Measurements from ENCODE around the gene COQ6. TPM values are rescaled to one million over a fixed set of nuclear protein-coding genes. Genes with fewer than 3 reads are reported as not detected.
"Not testable (repeated sequence)": the region's sequence is repeated elsewhere in the genome, so short reads cannot be mapped to it uniquely, and the experiment has no call there.

COQ6 gene
- 10 to 100 TPM; 20.4 to 21.9 TPM for total RNA-seq

- DNase-seq (peak; percentile 91 to 96), ATAC-seq (replicated peaks in 1 of 2) (peak; percentile 96)
- Mint-ChIP-seq H3K27me3 (ENCODE audit: low read depth) (no peaks in the 10 kb centered on the region), H3K4me1 (ENCODE audit: low read depth) (peaks cover 11% of the 10 kb centered on the region), H3K36me3 (ENCODE audit: insufficient read depth in 2 of 2) (no peaks in the 10 kb centered on the region), H3K27ac (peak within 1 kb of the TSS; percentile 92), H3K9me3 (no peaks in the 10 kb centered on the region), H3K4me3 (peak within 1 kb of the TSS; percentile 95 to 98)
Observed at GRCh38 chr14:73949752-73950734, at the start of gene COQ6, which contains the start of gene FAM161B. TSS of gene COQ6 (plus strand) at chr14:73950302. CDS start at chr14:73950333, 31 bp downstream. TSS of gene FAM161B (minus strand) at chr14:73950094. CDS start at chr14:73950026, 68 bp downstream.

- no peaks in the 10 kb centered on the region for H3K9me3 Mint-ChIP-seq
- H3K27me3 Mint-ChIP-seq (ENCODE audit: low read depth) = no peaks in the 10 kb centered on the region
- H3K4me3 Mint-ChIP-seq = no peak overlapping the region
- H3K36me3 Mint-ChIP-seq (ENCODE audit: insufficient read depth in 2 of 2) = peaks cover 3 to 31% of the 10 kb centered on the region in 2 donors
- H3K27ac Mint-ChIP-seq = no peak overlapping the region
- DNase-seq = no peak
- ATAC-seq (replicated peaks in 1 of 2) = no peak
- H3K4me1 Mint-ChIP-seq (ENCODE audit: low read depth) = peaks cover 4% of the 10 kb centered on the region
Observed at GRCh38 chr14:73903028-73903427, 47.1 kb upstream of the COQ6 start.

DNA sequence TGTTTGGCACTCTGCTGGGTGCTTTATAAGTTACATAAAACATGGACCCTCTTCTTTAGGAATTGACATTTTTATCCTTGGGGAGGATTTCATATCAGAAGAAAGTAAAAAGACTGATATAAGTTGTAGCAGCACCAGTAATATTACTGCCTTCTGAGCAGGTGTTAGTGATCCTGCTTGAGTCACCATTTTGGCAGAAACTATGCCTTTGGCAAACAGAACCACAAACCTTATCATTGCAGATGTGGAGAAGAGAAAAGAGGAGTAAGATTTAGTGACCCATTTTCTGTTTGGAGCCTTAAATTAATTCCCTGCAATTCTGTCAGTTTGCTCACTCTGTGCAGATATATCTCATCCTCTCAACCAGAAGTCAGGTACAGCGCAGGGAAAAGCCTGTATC, 40.4 kb upstream of the COQ6 start:
- ATAC-seq (replicated peaks in 1 of 2) (no peak), DNase-seq (no peak)
- Mint-ChIP-seq H3K9me3 (no peaks in the 10 kb centered on the region), H3K27ac (peak overlapping the region; percentile 83), H3K36me3 (ENCODE audit: insufficient read depth in 2 of 2) (peaks cover 23 to 67% of the 10 kb centered on the region in 2 donors), H3K4me3 (no peak overlapping the region), H3K4me1 (ENCODE audit: low read depth) (no peaks in the 10 kb centered on the region), H3K27me3 (ENCODE audit: low read depth) (no peaks in the 10 kb centered on the region)

- ATAC-seq (replicated peaks in 1 of 2) = no peak
- DNase-seq = no peak
- H3K27me3 Mint-ChIP-seq (ENCODE audit: low read depth) = no peaks in the 10 kb centered on the region
- H3K4me1 Mint-ChIP-seq (ENCODE audit: low read depth) = no peaks in the 10 kb centered on the region
- no peak overlapping the region for H3K27ac Mint-ChIP-seq
- H3K9me3 Mint-ChIP-seq = no peaks in the 10 kb centered on the region
- no peak overlapping the region for H3K4me3 Mint-ChIP-seq
- H3K36me3 Mint-ChIP-seq (ENCODE audit: insufficient read depth in 2 of 2) = peaks cover 24 to 55% of the 10 kb centered on the region in 2 donors
Observed at GRCh38 chr14:73913256-73913655, 36.8 kb upstream of the COQ6 start.

GRCh38 chr14:73916324-73916723, 33.8 kb upstream of the COQ6 start:
- no peaks in the 10 kb centered on the region for H3K9me3 Mint-ChIP-seq
- no peaks in the 10 kb centered on the region for H3K27me3 Mint-ChIP-seq (ENCODE audit: low read depth)
- DNase-seq = no peak
- no peaks in the 10 kb centered on the region for H3K4me1 Mint-ChIP-seq (ENCODE audit: low read depth)
- no peak for ATAC-seq (replicated peaks in 1 of 2)
- peaks cover 13 to 34% of the 10 kb centered on the region in 2 donors for H3K36me3 Mint-ChIP-seq (ENCODE audit: insufficient read depth in 2 of 2)
- no peak overlapping the region for H3K27ac Mint-ChIP-seq
- no peak overlapping the region for H3K4me3 Mint-ChIP-seq

- not testable (repeated sequence) for H3K4me1 Mint-ChIP-seq (ENCODE audit: low read depth); H3K4me3 Mint-ChIP-seq; H3K27me3 Mint-ChIP-seq (ENCODE audit: low read depth); DNase-seq; H3K9me3 Mint-ChIP-seq; ATAC-seq (replicated peaks in 1 of 2); H3K27ac Mint-ChIP-seq
- H3K36me3 Mint-ChIP-seq (ENCODE audit: insufficient read depth in 2 of 2) = peaks cover 5 to 30% of the 10 kb centered on the region in 2 donors
Observed at GRCh38 chr14:73919457-73919856, 30.6 kb upstream of the COQ6 start.

DNA sequence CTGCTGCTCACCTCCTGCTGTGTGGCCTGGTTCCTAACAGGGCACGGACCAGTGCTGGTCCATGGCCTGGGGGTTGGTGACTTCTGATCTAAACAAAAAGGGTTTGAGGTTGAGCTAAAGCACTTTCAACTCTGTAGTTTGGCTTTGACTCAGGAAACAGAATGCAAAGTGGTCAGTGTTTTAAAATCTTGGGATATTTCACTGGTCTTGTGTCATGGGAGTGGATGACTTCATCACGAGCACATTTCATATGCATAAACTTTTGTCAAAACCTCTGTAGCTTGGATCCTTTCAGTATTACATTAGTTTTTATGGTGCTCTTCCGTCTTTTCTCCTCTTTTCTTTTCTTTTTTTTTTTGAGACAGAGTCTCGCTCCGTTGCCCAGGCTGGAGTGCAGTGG, 25.8 kb upstream of the COQ6 start:
- Mint-ChIP-seq H3K9me3 (no peaks in the 10 kb centered on the region), H3K27ac (peak overlapping the region; percentile 27), H3K4me3 (no peak overlapping the region), H3K4me1 (ENCODE audit: low read depth) (no peaks in the 10 kb centered on the region), H3K27me3 (ENCODE audit: low read depth) (no peaks in the 10 kb centered on the region), H3K36me3 (ENCODE audit: insufficient read depth in 2 of 2) (peaks cover 8 to 53% of the 10 kb centered on the region in 2 donors)
- ATAC-seq (replicated peaks in 1 of 2) = no peak
- no peak for DNase-seq

DNA sequence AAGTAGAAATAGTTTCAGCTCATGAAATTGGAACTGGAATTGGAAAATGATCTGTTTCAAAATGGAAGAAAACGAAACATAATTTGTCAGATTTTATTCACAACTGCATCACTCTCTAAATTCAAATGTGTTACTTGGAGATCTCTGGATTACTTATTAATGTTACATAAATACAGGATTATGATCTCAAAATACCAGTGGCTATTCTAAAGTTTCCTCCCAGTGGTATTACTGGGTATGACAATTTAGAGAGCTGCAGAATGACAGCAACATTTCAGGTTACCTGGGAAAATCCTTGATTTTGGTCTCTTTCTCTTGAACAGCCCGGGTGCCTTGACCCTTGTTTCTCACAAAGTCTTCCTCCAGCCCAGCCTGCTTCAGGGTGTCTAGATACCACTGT, 14.4 kb upstream of the COQ6 start:
- no peak for DNase-seq
- Mint-ChIP-seq H3K4me3 (no peak overlapping the region), H3K27ac (peak overlapping the region; percentile 37), H3K36me3 (ENCODE audit: insufficient read depth in 2 of 2) (peaks cover 0 to 13% of the 10 kb centered on the region in 2 donors), H3K9me3 (no peaks in the 10 kb centered on the region), H3K4me1 (ENCODE audit: low read depth) (no peaks in the 10 kb centered on the region), H3K27me3 (ENCODE audit: low read depth) (no peaks in the 10 kb centered on the region)
- ATAC-seq (replicated peaks in 1 of 2) = no peak

GRCh38 chr14:73936548-73936947, 13.6 kb upstream of the COQ6 start:
- Mint-ChIP-seq H3K36me3 (ENCODE audit: insufficient read depth in 2 of 2) (peaks cover 0 to 10% of the 10 kb centered on the region in 2 donors), H3K4me1 (ENCODE audit: low read depth) (no peaks in the 10 kb centered on the region), H3K4me3 (no peak overlapping the region), H3K9me3 (no peaks in the 10 kb centered on the region), H3K27me3 (ENCODE audit: low read depth) (no peaks in the 10 kb centered on the region), H3K27ac (peak overlapping the region; percentile 5)
- ATAC-seq (replicated peaks in 1 of 2) (no peak), DNase-seq (no peak)

DNA sequence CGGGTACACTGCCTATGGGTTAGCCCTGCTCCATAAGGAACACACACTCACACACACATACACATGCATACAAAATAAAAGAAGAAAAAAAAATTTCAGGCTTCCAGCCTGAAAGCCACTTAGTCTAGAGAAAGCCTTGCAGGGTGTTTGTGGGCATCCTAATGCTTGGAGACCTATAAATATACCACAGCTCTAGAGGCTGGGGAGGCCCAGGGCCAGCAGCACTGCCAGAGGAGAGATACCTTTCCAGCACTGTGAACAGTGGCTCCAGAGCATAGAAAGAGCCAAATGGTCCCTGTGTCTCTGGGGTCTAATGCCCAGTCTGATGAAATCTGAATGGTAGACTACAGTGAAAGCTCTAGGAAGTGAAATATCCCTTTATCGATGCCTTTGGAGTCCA, 13.1 kb upstream of the COQ6 start:
- ATAC-seq (replicated peaks in 1 of 2) (no peak), DNase-seq (no peak)
- Mint-ChIP-seq H3K4me3 (no peak overlapping the region), H3K4me1 (ENCODE audit: low read depth) (no peaks in the 10 kb centered on the region), H3K9me3 (no peaks in the 10 kb centered on the region), H3K36me3 (ENCODE audit: insufficient read depth in 2 of 2) (peaks cover 0 to 7% of the 10 kb centered on the region in 2 donors), H3K27me3 (ENCODE audit: low read depth) (no peaks in the 10 kb centered on the region), H3K27ac (peak overlapping the region; percentile 5)

DNA sequence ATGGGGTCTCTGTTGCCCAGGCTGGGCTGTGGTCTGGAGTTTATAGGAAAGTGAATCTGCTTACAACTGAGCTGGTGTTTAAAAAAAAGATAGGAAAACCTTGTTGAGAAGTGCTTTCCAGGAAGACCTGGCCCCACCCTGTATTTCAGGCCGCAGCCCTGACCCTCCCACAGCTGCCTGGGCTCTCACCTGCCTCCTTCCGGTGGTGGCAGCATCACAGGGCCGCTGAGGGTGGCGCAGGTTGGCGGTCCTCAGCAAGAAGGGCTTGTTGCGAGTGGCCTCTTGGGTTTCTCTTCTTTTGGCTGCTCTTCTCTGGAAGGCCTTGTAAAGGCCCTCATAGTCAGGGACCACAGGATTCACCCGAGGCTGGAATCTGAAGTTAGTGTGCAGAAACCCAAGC, 7.9 kb upstream of the COQ6 start:
- Mint-ChIP-seq H3K4me1 (ENCODE audit: low read depth) (no peaks in the 10 kb centered on the region), H3K36me3 (ENCODE audit: insufficient read depth in 2 of 2) (no peaks in the 10 kb centered on the region), H3K27ac (no peak overlapping the region), H3K9me3 (no peaks in the 10 kb centered on the region), H3K27me3 (ENCODE audit: low read depth) (no peaks in the 10 kb centered on the region), H3K4me3 (no peak overlapping the region)
- ATAC-seq (replicated peaks in 1 of 2) (no peak), DNase-seq (no peak)

- Mint-ChIP-seq H3K27ac (peak overlapping the region; percentile 1), H3K27me3 (ENCODE audit: low read depth) (no peaks in the 10 kb centered on the region), H3K36me3 (ENCODE audit: insufficient read depth in 2 of 2) (no peaks in the 10 kb centered on the region), H3K9me3 (no peaks in the 10 kb centered on the region), H3K4me3 (no peak overlapping the region), H3K4me1 (ENCODE audit: low read depth) (no peaks in the 10 kb centered on the region)
- DNase-seq (no peak), ATAC-seq (replicated peaks in 1 of 2) (no peak)
Observed at GRCh38 chr14:73943083-73943482, 7.0 kb upstream of the COQ6 start.

DNA sequence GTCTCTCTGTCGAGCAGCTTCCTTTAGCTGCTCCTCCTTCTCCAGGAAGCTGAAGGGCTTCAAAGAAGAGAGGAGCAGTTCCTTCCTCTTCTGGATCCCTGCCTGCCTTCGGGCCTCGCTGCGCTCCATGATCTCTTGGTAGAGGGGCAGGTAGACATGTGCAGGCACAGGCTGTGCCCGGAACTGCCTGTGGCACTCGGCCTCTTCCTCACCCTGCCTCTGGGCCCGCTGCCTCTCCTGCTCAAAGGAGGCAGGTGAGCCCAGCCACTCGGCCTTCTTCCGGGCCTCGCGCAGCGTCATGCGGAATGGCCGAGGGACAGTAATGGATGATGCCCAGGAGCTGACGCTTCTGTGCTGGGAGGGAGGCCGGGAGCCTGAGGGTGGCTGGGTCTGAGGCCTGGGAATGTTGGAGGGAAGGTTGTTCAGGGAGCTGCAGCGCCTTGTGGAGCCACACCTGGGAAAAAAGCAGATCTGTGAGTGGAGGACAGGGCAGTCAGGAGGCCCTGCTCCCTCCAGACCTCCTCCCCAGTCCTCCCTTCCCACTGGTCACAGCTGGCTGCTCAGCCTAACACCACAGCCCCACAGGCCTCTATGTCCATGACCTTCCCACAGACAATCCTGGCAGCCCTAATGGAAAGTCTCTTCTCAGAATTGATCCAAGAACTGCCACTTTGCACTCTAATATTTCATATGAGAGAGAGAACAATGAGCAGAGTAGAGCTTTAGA, 5.5 kb upstream of the COQ6 start:
- H3K4me1 Mint-ChIP-seq (ENCODE audit: low read depth) = no peaks in the 10 kb centered on the region
- ATAC-seq (replicated peaks in 1 of 2) (no peak), DNase-seq (no peak)
- H3K9me3 Mint-ChIP-seq = no peaks in the 10 kb centered on the region
- H3K36me3 Mint-ChIP-seq (ENCODE audit: insufficient read depth in 2 of 2) = no peaks in the 10 kb centered on the region
- no peaks in the 10 kb centered on the region for H3K27me3 Mint-ChIP-seq (ENCODE audit: low read depth)
- H3K4me3 Mint-ChIP-seq = no peak overlapping the region
- H3K27ac Mint-ChIP-seq = no peak overlapping the region
